Astrocyte of the hippocampus (primary cell): Measurements from ENCODE around the gene CARS1.
A peak's percentile ranks its signal among the peaks of the same experiment; 100 is the strongest.

Source experiments
- DNase-seq: peaks from one replicate; pipeline ENCODE4 v3.0.0; 2011; ENCODE audit warnings: low read depth, low spot score

The CARS1 gene

DNA sequence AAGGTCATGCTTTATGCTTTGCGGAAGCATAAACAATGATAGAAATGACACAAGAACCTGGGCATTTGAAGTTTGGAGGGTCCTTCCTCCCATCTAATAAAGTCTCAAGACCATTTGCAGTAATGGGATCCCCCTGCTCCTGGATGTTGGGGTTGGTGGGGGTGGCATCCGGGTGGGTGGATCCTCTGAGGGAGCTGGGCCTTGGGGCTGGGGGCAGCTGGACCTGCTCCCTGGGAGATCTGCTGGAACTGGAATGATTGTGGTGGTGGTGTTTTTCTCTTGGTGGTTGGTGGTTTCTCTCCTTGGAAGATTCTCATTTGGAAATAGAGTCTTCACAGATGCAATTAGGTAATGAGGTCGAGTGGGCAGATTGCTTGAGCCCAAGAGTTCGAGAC, 62.9 kb downstream of the CARS1 start:
- DNase-seq = no peak

DNA sequence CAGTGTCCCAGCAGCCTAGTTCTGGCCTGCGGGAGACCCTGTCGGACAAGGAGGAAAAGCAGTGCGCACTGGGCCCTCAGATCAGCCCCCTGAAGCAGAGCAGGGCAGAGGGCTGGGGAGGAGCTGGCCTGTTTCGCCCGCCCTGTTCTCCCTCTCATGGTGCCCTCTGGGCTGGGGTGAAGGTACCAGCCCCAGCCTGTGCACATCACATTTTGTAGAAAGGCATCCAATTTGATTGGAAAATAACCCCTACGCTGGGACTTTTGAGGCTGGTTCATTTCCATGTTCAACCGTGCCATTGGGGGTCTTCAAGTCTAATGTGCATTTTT, 64.3 kb downstream of the CARS1 start:
- DNase-seq = no peak

DNA sequence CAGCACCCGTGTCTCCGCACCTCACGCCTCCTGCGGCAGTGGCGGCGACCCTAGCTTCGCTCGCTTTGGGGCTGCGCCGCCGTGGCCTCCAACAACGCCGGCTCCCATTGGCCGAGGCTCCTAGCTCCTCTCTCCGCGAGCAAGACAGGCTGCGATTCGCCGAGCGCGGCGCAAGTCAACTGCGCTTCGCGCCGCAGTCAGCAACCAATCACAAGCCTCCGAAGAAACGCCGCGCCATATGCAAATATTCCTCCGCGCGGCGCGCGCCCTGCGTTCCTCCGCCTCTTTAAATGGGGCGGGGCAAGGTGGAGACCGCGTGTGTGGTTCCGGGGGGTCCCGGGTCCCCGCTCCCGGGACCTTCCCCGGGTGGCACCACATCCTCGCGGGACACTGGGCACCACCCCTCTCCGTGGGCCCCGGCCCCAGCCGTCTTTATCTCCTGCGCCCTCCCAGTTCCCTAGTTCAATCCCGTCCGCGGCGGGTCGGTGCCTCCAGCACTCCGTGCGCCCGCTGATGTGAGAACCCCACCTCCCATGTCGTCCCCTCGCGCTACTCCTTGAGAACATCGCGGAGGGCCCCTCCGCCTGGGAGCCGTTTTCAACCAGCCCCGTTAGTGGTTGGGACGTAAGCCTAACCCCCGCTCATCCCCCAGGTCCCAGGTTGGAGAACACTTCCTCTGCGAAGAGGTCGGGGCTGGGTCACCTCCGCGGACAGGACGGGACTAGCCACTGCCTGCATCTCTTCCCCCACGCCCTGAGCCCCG, 64.8 kb downstream of the CARS1 start, which contains the start of gene NAP1L4:
Gene NAP1L4 (minus strand): TSS at position 96 of the 763 bp plus-strand sequence. CDS start 13,109 bp downstream, outside the sequence.
- peak; percentile 99 for DNase-seq

DNA sequence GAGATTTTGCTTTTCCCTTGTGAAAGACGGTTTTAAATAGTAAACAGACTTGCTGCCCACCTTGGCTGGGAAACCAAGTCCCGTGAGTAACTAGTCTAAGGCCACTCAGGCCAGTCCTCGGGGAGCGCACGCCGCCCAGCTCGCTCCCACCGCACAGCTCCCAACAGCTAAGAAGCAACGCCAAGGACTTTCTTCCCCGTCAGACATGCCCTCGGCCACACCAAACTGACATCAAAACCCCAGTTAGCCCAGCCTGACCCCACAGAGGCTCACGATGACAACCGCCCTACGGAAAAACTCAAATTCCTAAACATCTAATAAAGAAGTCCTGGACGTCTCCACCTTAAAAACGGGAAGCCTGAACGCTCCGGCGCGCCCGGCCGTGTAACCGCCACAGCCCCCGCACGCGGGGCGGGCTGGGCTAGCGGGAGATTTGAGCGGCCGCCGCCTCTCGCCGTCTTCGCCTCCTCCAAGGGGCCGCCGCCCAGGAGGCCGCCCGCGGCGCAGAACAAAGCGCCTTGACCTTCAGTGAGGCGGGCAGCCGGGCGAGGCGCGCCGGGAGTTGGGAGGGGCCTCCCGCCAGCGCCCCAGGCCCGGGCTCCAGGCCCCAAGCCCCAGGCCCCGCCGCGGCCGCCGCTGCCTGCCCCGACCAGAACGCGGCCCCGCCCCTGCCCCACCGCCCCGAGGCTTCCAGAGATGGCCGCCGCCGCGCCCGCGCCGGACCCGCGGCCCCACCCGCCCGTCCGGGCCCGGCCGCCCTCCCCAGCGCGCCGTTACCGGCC, 65.6 kb downstream of the CARS1 start:
- DNase-seq = peak; percentile 56

DNA sequence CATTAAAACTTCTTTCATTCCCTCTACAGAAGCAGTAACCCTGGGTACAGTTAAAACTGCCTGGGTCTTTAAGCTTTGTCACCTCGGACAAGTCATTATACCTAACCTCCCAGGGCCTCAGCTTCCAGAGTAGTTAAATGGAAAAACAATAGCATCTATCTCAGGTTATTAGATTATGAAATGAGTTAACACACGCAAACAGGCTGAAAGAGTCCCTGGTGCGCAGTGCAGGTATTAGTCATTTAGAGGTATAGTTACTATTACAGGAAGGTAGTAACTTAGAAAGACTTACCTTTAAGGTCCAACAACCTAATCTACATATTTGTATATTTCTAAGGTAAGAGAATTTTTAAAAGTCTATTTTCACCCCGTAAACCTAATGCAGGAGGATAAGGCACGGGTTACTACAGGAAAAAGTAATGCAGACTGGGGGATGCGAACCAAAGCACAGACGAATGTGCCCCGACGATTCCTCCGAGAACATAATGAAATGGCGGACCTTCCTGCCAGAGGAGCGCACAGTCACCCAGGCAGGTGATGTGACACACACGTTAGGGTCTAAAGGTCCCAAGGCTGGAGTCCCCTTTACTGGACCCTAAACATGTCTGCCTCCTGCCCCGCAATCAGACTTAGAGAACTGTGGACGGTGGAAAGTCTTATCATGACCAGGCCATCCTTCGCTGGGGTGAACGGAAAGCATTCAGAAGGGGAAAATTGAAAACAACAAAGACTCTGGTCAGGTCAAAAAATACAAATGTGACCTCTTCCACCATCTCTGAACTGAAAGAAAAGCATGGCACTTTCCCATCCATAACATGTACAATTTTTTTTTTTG, 66.4 kb downstream of the CARS1 start:
- DNase-seq = peak; percentile 35

DNA sequence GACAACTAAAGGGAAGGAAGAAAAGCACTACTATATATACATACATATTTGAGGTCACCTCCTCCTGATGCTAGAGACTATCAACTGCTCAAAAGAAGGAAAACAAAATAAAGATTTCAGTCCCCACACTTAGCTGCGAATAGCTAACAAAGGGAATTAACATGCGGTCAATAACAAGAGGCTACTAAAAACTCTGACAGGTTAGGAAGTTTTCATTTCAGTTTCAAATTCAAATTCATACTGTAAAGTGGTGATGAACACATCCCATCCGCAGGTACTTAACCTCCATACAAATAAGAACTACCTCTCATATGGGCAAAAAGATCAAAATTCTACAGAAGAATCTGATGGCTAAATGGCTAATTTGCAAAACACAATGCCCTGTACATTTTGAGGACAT, 67.7 kb downstream of the CARS1 start:
- DNase-seq = no peak

DNA sequence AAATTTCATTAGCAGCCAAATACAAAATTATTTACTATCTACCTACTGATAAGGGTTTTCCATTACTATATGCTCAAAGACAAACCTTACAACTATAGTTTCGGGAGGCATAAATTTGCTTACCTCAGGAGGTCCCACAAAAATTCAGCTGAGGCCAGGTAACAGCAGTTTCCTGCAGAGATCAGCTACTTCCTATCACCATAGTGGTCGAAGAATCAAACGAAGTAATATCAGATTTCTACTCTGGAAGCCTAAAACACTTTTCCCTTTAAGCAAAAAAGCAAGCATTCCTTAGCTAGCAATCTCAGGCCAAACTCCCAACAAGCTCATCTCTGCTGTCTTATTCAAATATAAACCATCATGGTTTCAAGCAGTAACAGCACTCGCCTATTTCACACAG, 68.2 kb downstream of the CARS1 start:
- DNase-seq = peak; percentile 21

DNA sequence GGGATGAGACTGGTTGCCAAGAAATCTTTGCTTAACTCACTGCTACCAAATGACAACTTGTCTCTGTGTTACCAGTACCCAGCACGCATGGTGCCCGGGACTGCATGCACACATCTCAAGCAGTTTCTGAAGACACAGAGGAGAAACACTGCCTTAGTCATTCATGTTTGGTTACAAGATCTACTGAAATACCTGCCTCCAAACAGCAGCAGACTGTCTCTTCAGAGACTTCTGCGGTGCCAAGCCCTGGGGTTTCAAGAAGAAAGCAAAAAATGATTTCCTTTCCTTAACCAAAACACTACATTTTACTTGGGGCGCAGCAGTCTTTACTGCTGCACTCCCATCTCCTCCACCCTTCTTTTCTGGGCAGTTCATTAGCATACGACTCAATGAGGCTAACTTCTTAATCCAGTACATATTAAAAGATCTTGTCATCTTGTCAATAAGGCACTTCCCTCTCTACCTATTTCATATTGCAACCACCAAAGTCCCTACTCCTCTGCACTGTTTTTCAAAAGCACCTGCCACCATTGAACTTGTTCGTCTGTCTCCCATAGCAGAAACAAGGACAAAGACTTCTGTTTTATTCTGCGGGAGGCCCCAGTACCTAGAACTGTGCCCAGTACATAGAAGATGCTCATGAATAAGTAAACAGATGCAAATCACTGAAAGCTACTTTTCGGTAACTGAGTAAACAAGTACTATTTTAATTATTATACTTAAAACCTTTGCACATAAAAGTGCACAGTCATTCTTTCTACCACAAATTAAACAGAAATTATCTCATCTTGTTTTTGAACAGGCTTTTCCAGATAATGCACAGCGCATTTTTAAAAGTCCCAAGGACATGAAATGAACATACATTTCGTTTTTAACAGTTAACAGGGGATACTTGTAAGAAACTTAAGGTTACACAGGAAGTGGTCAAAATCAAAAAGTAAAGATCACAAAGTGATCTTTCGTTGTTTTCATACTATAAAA, 69.1 kb downstream of the CARS1 start:
- peak; percentile 15 for DNase-seq

DNA sequence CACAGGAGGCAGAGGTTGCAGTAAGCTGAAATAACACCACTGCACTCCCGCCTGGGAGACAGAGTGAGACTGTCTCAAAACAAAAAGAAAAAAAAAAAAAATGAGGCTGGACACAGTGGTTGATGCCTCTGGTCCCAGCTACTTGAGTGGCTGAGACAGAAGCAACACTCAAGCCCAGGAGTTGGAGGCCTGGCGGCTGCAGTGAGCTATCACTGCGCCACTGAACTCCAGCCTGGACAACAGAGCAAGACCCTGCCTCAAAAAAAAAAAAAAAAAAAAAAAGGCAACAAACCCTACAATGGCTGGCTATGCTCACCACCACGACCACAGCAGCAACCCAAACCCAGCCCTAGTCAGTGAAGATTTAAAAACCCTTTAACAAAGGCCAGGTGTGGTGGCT, 73.3 kb downstream of the CARS1 start:
- DNase-seq = no peak

DNA sequence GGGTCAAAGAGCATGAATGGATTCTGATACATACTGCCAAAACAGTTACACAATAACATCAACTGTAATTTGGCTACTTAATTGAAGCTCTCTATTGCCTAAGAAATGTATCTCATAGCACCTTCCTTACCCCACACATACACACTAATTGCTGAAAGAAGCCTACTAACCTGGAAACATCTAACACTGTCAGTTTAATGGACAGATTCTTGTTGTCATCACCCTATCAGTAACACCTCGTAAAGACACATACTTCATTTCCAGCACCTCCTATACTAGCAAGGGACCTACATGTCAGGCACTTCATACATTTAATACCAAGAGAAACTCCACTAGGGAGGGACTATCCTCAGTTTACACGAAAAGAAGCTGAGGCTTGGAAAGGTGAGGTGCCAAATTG, 75.0 kb downstream of the CARS1 start:
- no peak for DNase-seq

DNA sequence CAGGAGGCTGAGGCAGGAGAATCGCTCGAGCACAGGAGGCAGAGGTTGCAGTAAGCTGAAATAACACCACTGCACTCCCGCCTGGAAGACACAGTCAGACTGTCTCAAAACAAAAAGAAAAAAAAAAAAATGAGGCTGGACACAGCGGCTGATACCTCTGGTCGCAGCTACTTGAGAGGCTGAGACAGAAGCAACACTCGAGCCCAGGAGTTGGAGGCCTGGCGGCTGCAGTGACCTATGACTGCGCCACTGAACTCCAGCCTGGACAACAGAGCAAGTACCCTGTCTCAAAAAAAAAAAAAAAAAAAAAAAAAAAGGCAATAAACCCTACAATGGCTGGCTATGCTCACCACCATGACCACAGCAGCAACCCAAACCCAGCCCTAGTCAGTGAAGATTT, 76.1 kb downstream of the CARS1 start:
- no peak for DNase-seq

DNA sequence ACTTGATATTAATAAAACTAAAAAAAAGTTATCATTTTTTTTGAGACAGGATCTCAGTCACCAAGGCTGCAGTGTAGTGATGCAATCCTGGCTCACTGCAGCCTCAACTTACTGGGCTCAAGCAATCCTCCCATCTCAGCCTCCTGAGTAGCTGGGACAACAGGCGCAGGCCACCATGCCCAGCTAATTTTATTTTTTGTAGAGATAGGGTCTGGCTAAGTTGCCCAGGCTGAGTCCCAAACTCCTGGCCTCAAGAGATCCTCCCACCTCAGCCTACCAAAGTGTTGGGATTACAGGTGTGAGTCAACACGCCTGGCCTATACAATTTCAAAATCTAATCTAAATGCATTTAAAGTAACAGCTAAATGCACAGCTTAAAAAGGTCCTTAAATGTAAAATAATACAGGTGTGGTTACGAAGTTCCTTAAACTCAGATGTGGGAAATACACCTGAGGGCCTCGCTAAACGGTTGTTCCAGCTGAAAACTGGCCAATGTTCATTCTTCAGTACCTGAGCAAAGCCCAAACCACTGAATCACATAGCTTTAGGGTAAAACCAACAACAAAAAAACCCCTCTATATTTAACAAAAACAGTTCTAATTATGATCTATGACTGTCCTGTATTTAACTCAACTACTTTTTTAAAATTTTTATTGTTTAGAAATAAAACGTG, 76.9 kb downstream of the CARS1 start:
- no peak for DNase-seq

DNA sequence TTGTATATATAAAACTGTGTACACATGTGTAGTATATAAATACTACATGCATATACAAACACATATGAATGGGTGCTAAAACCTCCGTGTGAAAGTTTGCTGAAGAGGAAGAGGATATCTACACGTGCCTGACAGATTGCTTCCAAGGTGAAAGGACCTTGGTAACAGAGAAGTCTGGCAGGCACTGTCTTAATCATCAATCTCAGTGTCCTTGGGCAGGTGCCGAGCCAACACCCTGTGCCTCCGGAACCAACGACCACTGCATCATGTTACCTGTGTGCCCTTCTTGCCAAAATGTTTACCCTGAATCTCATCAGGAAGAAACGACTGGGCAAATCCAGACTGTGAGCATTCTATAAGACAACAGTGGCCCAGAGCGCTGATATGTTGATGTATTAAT, 80.1 kb downstream of the CARS1 start:
- DNase-seq = no peak

DNA sequence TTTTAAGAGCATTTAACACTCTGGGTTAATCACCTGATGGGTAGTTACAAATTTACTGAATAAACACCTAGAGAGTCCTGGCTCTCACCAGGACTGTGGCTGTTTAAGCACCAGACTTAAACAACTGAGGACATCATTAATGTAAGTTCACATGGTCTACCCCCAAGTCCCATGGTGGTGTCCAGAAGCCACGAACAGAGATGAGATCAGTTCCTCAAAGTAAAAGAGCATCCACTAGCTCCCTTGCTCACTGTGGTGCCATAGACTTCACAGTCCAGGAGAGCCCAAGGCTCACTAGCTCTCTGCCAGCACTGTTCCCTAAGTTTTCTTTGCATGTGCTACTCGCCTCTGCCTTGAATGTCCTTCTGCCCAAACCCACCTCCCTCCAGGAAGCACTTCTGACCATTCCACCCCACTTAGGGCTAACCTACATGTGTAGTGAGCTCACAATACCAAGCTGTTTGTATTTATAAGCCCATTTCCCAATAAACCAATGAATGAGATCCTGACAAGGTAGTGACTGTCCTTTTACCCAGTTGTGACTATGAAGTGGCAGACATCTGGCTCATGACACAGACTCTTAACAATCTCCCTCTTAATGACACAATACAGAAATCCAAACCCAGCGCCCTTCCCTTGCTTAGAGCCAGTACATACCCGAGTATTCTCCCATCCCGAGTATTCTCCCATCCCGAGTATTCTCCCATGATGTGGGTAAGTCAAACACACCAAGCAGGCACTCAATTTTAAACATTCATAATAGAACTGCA, 80.7 kb downstream of the CARS1 start:
- DNase-seq = no peak

DNA sequence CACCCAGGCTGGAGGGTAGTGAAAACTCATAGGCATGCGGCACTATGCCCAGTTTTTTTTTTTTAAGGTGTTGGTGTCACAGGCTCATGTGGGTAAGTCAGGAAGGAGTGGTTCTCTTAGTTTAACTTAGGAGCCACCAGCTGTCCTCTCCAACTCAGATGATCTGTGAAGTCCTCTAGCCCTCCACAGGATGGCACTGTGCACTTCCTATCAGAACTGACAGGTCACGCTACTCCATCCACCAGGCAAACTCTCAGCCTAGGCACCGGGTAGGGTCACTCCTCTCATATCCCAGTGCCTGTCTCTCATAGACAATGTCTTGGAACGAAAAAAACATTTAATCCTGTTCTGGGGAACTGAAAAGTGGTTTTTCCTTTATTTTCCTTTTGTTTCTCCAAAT, 81.6 kb downstream of the CARS1 start:
- DNase-seq = peak; percentile 32

DNA sequence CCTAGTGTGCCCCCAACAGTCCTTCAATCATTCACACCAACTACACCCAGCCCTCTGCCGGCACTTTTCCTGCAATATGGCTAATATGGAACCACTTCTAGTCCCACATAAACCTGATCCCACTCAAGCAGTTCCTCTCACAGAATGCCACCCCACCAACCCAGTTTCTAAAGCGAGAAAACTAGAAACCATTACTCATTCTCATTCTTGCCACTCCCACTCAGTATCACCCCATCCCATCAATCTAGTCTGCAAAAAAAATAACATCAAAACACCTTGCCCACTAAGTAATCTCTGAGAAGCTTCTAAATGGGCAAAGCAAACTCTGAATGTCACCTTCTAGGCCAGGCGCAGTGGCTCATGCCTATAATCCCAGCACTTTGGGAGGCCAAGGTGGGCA, 83.0 kb downstream of the CARS1 start:
- DNase-seq = no peak

DNA sequence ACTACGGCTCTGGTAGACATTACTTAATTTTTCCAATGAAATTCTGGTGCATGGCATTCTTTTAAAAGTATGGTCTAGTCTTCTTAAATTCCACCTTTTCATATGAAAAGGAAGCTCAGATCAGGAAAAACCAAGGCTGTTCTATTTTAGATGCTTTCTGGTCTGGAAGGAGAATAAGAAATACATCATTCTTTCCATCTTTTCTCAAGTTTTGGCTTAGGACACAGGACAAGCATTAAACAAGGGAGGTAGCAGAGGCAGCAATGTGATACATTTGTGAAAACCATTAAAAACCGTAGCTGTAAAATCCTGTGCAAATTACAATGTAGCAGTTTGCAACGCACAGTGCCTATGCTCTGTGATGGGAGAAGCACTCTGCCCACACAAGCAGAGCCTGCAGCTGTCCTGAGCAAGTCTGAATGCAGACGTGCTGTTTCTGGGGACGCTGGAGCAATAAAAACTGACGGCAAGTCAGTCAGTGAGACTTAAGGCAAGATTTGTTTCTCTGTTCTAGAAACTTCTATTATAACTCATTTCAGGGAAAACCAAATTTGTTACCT, 88.8 kb downstream of the CARS1 start:
- no peak for DNase-seq

DNA sequence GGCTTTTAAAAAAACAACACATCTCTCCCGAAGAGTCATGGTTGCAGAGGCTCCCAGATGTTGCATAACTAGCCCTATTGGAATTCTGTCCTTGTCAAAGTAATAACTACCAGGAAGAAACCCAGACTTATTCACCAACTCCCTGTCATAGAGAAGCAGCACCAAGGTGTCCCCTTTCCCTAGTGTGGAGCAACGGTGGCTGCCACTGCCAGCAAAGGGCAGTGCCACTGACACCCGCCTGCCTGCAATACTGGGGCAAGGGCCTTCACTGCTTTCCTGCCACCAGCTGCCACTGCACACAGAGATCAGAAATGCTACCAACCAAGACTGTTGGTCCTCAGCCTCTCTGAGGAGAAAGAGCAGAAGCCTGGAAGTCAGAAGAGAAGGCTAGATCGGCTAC, 92.4 kb downstream of the CARS1 start:
- DNase-seq = no peak

DNA sequence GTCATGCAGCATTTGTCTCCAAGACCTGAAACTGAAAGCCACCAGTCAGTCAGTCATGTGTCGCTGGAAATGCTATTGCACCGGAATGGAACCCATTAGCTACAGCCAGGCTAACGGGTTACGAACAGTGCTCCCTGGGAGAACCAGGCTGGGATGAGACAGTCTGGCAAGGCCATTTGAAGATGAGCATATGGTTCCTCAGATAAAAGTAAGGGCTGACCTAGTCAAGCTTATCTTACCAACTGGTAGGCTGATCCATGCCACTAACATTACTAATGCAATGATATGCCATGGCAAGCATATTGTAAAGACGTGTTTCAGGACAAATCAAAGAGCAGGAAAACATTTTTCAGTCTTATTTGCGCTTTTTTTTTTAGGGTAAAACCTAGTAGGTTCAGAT, 93.5 kb downstream of the CARS1 start:
- DNase-seq = no peak
